ENCODE results near the gene AGPAT1.
"Not testable (repeated sequence)": the region's sequence is repeated elsewhere in the genome, so short reads cannot be mapped to it uniquely, and the experiment has no call there.

AGPAT1 gene

DNA sequence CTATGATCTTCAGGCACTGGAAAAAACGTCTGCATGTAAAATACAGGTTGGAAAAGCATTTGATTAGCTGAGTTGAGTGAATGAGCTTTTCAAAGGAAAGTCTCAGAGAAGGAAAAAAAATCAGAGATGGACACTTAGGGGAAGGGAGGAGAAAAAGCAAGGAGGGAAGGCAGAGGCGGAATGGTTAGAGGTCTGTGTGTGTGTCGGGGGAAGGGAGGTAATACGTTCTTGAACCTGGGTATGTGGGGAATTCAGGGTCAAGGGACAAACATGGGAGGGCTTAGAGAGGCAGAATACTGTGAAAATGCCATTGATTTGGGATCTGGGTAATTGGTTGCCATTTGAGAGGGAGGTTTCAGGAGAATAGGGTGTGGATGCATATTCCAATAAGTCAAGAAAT lies 29.2 kb downstream of the AGPAT1 start:
- no peak for DNase-seq

DNA sequence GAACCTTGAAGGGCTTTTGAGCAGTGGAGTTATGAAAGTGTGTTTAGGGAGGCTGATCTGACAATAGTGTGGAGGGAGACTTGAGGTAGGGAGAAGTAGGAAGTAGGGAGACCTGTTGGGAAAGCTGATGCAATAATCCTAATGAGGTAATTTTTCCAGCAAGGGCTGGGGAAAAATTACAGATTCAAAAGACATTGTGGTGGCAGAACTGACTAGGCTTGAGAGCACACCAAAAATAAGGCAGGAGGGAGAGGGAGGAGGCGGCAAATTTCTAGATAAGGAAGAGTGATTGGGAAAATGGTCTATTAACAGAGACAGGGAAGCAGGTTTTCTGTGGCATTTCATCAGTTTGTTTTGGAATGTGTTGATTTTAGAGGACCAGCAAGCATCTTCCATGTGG lies 29.6 kb downstream of the AGPAT1 start:
- no peak for DNase-seq

DNA sequence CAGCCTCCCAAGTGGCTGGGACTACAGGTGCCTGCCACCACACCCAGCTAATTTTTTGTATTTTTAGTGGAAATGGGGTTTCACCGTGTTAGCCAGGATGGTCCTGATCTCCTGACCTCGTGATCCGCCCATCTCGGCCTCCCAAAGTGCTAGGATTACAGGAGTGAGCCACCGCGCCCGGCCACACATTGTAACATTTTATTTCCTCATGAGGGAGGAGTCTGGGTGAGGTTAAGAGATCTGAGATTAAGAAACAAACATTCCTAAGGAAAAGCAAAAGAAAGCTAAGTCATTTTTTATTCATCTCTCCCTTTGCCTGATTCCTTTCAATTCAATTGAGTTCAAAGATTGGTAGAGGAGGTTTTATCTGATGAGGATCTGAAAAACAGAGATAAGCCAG lies 31.6 kb downstream of the AGPAT1 start:
- not testable (repeated sequence) for DNase-seq

DNA sequence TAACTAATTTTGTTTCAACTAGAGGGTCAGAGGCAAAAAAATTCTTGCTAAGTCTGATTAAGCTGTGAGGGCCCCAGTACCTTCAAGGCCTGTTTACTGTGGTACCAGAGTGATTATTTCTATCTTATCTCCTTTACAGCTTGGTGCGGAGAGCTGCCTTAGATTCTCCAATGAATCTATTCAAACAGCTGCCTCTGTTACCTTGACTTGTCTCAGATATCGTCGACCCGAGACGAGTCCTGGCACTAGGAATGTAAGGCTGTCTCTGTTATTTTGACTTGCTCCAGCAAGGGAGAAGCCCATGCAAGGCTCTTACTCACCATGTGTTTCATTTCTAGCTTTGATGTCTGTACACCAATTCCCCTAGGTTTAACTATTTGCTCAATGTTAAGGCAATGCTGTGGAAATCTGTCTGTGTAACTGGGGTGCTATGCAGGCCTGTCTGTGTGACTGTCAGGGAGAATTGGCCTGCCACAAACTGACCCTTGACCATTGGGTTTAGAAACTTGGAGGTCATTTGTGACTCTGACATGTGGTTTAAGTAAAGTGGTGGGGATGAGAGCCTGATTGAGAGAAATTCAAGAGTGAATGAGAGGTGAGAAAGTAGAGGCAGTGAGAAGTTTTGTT lies 35.4 kb downstream of the AGPAT1 start:
- no peak for DNase-seq

DNA sequence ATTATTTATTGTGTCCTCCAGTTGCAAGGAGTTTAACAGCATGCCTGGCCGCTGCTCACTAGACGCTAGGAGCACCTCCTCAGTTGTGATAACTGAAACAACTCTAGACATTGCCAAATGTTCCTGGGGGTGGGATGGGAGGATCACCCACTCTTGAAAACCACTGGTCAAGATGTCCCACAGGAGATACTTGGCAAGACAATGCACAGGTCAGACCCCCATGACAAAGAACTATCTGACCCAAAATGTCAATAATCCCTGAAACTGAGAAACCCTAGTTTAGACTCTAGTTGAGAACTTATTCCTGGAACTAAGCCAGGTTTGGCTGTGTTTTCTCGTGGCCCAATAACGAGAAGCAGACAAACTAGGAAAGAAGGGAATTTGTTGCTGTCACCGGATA lies 36.3 kb downstream of the AGPAT1 start:
- DNase-seq: no peak

DNA sequence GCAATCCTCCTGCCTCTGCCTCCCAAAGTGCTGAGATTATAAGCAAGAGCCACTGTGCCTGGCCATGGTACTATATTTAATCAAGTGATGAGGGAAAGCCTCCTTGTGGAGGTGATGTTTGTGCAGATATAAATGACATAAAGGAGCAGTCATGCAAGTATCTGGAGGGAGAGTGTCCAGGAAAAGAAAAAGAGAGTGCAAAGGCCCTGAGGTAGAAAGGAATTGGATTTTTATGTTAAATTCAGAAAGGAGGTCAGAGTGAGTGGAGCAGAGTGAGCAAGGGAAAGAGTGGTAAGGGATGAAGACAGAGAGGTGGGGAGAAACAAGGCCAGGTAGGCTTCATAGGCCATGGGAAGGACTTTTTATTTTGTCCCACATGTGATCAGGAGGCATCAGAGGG lies 38.4 kb downstream of the AGPAT1 start:
- no peak for DNase-seq

DNA sequence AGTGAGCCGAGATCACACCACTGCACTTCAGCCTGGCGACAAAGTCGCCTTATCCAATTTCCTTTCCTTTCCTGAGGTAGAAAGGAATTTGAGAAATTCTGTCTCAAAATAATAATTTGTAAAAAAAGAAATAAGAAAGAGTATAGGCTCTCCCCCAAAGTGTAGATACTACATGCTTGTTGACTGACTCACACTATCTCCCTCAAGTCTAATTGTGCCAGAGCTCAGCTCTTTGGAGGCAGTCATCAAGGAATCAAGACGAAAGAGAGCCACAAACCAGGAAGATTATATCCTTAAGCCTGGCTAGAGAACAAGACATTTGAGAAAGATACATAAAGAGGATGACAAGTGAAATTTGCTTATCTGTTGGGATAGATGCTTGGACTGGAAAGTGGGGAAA lies 42.1 kb downstream of the AGPAT1 start:
- no peak for DNase-seq

DNA sequence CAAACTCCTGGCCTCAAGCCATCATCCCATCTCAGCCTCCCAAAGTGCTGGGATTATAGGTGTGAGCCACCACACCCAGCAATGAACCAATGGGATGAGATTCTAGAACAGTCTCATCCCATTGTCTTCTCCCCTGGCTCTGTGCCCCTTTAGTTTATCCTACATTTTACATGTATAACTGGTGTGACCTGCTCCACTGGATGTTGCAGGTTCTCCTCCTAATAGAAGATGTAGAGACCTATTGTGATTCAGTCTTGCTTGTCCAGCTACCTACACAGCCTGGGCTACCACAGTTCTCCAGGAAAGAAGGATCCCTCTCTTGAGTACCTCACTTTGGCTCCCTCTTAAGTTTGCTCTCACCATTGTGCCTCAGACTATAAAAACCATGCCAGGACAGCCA lies 43.8 kb downstream of the AGPAT1 start:
- DNase-seq: no peak

DNA sequence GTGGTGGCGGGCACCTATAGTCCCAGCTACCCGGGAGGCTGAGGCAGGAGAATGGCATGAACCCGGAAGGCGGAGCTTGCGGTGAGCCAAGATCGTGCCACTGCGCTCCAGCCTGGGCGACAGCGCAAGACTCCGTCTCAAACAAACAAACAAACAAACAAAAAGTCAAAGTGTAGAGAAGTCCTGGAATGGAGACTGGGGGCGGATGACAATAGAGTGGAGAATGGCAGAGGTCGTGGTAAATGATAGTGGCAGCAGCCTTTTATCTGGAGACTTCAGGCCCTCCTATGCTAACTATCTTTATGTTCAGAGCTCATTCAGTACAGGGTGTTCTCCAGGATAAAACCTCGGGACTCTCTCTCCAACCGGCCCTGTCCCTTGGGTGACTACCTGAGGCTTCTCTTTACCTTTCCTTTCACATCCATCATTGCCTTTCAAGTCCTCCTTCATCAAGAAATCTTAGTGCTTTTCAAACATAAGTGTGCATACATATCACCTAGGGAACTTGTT lies 44.4 kb downstream of the AGPAT1 start:
- no peak for DNase-seq

DNA sequence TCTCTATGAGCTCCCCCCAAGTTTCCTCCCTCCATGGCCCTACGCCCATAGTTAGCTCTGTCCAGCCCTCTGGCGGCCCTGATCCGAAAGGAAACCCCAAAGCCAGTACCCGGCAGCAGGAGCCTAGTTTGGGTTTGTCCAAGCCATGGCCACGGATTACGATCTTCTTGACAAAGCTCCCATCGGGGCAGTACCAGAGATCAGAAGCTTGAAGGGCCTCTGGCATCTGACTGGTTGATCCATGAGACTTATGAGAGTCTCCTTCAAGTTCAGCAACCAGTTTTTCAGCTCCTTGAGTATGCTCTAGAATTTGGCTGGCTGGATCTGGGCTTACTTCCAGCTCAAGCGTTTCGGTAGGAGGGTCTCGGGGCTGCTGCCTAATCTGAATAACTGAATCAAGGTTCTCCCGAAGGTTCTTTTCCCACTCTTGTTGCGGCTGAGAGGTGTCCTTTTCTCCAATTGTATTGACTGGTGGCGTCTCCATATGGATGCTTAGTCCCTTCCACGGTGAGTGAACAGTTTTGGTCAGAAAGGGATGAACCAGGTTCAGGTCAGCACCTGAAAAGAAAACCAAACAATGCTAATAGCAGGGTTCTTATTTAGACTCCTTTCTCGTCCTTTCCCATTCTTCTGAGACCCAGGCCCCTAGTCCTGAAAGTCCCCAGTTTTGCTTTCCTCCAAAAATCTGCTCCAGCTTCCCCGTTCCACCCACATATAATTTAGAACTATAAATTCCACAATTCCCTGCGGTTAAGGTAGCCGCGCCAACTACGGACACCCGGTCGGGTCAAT lies 46.4 kb downstream of the AGPAT1 start:
- DNase-seq: no peak

DNA sequence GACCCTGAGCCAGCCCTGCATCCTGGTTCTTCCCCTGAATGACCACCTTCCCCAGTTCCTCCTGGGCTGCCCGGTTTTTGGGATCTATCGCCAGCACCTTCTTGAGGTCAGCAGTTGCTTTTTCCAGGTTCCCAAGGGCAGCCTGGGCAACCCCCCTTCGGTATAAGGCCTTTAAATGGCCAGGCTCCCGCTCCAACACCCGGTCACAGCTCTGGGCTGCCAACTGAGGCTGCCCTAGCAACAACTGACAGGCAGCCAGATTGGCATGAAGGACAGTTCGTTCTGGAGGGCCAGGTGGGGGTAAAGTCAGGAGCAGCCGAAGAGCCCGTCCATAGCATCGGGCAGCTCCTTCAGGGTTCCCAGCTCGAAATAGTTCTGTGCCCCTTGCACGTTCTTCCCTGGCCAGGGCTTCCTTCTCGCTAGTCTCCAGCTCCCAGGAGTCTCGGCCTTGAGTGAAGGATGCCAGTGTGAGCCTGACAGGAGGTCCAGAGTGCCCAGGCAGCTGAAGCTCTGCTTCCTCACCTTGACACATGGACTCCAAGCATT lies 47.1 kb downstream of the AGPAT1 start:
- DNase-seq: no peak

DNA sequence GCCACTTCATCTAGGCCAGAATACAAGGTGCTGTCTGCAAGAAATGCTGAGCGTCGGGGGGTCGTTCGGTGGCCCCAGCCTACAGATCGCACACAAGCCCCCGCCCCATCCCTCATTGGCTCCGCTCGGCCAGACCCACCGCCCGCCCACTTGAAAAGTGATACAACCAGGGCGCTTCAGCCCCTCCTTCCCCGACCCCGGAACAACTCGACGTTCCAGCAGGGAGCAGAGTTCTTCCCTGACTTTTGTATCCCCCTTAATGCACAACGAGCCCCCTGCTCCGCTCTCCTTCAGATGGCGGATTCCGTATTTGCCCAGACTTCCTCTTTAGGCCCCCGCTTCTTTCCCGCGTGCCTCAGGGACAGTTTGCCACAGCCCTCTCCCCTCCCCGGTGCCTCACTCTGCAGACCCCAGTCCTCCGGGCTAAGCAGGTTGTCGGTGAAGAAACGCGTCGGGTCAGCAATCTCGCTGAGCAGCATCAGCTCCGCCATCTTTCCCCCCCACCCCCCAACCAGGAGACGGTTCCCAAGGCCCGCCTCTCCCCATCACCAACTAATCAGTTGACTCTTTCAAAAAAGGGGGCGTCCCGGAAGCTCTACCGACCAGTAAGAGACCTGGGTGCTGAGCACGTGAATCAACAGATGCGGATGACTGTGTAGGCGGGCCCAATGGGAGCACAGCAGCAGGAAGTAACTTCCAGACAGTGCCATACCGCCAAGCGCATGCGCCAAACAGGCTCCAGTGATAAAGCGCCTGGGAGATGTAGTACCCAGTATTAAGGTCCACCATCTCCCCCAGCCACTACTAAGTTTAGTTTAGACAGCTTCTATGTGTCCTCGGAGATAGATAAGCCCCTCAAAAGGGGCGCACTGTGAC lies 47.9 kb downstream of the AGPAT1 start, which contains the start of gene ATF6B:
TSS of gene ATF6B (minus strand) at position 530 of the 876 bp plus-strand sequence. CDS start at position 491, 39 bp downstream.
- DNase-seq: peak; percentile 99

DNA sequence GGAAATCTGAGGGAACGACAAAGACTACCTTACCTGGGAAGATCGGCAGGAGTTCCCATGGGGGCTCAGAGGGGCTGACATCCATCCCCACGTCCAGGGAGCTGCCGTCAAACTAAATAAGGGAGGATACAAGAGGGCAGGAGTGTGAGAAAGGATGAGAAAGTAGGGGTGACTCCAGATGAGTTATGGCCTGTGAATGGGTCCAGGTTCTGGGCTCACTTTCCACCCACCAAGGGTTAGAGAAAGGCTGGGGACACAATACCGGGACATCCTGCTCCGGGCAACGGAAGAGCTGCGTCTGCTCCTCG lies 48.5 kb downstream of the AGPAT1 start:
- no peak for DNase-seq

DNA sequence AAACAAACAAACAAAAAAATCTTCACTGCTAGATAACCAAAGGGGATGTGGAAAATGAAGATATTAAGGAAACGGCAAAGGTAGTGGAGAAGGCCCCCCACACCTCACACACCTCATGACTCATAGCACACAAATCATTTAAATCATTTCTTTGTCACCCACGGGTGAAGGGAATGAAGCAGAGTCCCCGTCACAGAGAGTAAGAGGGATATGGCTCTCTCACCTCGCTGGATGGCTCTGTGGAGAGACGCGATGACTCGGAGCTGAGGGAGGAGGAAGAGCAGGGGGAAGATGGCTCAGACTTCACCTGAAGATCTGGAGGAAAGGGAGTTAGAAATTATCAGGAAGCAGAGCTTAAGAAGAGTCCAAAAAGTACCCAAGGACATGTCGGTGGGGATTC lies 49.0 kb downstream of the AGPAT1 start:
- no peak for DNase-seq

DNA sequence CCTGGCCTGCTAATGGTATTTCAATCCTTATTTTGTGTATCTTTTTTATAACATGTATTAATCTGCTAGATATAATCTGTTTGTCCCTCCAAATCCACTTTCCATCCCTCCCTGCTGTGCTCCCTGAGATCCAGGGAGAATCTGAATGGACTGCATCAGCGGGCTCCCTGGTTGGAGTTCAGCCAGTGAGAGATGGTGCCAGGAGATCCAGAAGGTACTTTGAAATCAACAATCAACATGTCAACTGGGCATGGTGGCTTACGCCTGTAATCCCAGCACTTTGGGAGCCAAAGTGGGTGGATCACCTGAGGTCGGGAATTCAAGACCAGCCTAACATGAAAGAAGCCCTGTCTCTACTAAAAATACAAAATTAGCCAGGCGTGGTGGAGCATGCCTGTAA lies 52.2 kb downstream of the AGPAT1 start:
- DNase-seq: no peak

DNA sequence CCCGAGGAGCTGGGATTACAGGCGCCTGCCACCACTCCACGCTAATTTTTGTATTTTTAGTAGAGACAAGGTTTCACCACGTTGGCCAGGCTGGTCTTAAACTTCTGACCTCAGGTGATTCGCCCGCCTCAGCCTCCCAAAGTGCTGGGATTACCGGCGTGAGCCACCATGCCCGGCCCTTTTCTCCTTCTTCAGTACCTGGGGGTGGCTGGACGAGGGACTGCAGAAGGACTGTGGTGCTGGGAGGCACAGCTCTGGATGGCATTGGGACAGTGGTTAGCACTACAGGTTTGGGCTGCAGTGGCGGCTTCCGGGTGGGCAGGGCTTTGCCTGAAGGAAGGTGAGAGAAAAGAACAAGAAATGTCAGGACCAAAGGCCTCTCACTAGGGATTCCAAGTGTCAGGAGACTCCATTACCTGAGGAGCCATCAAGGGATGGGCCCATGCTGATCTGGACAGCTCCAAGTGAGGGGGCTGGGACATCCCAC lies 55.3 kb downstream of the AGPAT1 start:
- no peak for DNase-seq

DNA sequence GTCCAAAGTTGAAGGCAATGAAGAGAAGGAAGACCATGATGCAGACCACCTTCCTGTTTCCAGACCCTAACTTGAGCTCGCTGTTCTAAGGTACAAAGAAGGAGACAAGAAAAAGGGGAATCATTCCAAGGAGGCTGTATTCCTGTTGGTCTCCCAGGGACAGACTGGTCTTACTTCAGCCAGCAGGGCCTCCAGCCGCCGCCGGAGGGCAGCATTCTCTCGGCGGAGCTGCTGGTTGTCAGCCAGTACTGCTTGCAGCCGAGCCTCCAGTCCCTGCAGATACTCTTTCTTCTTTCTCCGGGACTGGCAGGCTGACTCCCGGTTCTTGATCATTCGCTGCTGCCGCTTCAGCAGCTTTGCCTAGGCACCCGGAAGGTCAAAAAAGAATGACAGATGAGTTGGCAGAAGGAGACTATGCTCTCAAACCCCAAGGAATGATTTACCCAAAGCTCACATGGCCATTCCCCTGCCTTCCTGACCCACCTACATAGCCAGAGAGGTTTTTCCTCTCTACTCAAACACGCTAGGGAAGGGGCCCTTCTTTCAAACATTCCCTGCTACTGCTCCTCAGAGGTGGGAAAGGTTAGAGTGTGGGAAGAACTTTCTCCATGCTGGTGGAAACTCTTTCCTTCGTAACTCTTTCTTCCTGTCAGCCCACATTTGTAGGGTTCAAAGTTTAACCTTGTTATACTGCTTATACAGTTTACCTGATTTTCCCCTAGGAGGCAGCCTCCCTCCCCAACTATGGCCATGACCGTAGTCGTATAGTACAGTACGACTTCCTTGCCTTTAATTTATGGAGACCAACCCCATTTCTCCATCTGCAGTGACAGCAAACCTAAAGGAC lies 56.9 kb downstream of the AGPAT1 start:
- peak; percentile 71 for DNase-seq

Data from CD4-positive, alpha-beta T cell treated with Interleukin-10 for 1 hour (primary cell).